HAP-1 (cell line): ENCODE results near the gene ST6GALNAC2.
"Not testable (repeated sequence)": the region's sequence is repeated elsewhere in the genome, so short reads cannot be mapped to it uniquely, and the experiment has no call there.

Source experiments
- DNase-seq, 2 experiments: peaks; one replicate each; pipeline ENCODE4 v3.0.0-alpha.2; 2016 to 2020; ENCODE audit warnings: low spot score in 2 of 2
- H3K27me3 ChIP-seq: fragments of 250-450 bp; sonication (Bioruptor Pico); 2 replicates; pipeline ENCODE4 v1.5.1; 2020; ENCODE audit warnings: low read depth, mild to moderate bottlenecking, moderate library complexity
- H3K36me3 ChIP-seq: fragments of 250-450 bp; sonication (Bioruptor Pico); replicated peaks from 2 replicates; pipeline ENCODE4 v1.5.1; 2020; ENCODE audit warnings: mild to moderate bottlenecking
- H3K4me1 ChIP-seq: fragments of 250-450 bp; sonication (Bioruptor Pico); 2 replicates; pipeline ENCODE4 v1.5.1; 2020; ENCODE audit warnings: mild to moderate bottlenecking
- H3K4me3 ChIP-seq: fragments of 250-450 bp; sonication (Bioruptor Pico); 2 replicates; pipeline ENCODE4 v1.5.1; 2020; ENCODE audit warnings: mild to moderate bottlenecking, moderate library complexity
- H3K9me3 ChIP-seq: fragments of 250-450 bp; sonication (Bioruptor Pico); 2 replicates; pipeline ENCODE4 v1.5.1; 2020; ENCODE audit warnings: mild to moderate bottlenecking, moderate library complexity
- in situ Hi-C: fragments of 300-500 bp; cut with MboI; formaldehyde crosslinking; loops from 3 replicates; pipeline ENCODE4 v1.14.3; 2020; ENCODE audit warnings: low sequenced_read_pairs, inconsistent platforms, mixed read lengths

The ST6GALNAC2 gene

DNA sequence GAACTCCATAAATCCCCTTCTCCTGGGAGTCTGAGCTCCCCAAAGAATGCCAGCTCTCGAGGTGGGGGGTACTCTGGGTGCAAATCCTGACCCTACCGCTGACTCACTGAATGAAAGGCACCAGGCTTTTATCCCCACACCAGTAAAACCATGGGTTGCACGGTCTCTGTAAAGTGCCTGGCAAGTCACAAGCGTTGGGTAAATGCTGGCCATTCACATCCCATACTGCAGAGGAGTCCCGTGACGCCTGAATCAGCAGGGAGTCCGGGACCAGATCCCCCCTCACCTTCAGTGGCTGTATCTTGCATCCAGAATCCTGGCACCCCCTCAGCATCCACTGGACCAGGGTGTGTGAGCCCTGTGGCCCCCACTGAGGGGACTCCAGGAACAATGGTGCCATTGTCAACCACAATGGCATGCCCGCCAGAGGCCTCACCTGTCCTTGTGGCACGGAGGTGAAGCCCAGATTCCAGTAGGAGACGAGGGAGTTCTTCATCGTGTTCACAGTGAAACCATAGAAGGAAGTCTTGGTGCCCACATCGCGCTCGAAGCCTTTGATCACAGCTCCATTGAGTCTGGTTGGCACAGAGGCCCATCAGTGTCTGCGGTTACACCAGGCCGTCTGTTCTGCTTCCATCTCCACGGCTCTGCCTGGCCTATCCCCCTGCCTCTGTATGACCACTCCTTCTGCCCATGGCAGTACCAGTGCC, 13.3 kb downstream of the ST6GALNAC2 start:
- H3K4me3 ChIP-seq = no peak overlapping the region
- no peaks in the 10 kb centered on the region for H3K27me3 ChIP-seq
- H3K4me1 ChIP-seq = no peaks in the 10 kb centered on the region
- H3K36me3 ChIP-seq = no peaks in the 10 kb centered on the region
- no peaks in the 10 kb centered on the region for H3K9me3 ChIP-seq
- DNase-seq = no peak
- in situ Hi-C loops = no loop called here

DNA sequence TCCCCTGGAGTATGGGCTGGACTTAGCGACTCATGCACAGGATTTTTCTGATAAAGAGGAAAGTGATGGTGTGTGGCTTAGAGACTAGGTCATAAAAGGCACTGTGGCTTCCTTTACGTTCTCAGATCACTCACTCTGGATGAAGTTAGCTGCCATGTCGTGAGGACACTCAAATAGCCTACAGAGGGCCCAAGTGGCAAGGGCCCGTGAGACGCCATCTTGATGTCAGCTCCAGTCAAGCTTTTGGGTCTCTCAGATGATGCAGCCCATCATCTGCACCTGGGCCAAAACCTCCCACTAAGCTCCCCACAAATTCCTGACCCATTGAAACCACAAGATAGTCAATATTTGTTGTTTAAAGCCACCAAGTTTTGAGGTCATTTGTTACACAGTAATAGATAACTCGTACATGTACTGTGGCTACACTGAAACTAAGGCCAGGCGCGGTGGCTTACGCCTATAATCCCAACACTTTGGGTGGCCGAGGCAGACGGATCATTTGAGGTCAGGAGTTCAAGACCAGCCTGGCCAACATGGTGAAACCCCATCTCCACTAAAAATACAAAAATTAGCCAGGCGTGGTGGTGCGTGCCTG, 14.7 kb downstream of the ST6GALNAC2 start:
- H3K36me3 ChIP-seq = peaks cover 4% of the 10 kb centered on the region
- no peaks in the 10 kb centered on the region for H3K9me3 ChIP-seq
- H3K4me3 ChIP-seq = no peak overlapping the region
- H3K4me1 ChIP-seq = no peaks in the 10 kb centered on the region
- no peaks in the 10 kb centered on the region for H3K27me3 ChIP-seq
- in situ Hi-C loops = no loop called here
- DNase-seq = no peak

DNA sequence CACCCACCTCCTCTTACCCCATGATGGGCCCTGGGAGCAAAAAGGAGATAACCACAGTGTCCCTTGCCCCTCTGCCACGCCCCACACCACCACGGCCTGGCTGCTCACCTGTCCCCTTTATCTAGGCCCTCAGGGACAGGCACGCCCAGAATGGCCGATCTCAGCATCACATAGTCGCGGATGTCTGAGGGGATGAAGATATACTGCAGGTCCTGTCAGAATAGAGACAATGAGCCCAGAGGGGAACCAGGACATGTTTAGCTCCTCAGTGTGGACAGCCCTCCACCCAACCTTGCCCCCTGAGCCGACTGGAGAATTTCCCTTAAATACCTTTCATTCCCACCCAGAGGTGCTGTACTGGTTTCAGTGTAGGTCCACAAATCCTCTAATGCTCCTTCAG, 15.2 kb downstream of the ST6GALNAC2 start:
- in situ Hi-C loops = no loop called here
- Histone ChIP-seq H3K4me1 (no peaks in the 10 kb centered on the region), H3K36me3 (peaks cover 9% of the 10 kb centered on the region)

DNA sequence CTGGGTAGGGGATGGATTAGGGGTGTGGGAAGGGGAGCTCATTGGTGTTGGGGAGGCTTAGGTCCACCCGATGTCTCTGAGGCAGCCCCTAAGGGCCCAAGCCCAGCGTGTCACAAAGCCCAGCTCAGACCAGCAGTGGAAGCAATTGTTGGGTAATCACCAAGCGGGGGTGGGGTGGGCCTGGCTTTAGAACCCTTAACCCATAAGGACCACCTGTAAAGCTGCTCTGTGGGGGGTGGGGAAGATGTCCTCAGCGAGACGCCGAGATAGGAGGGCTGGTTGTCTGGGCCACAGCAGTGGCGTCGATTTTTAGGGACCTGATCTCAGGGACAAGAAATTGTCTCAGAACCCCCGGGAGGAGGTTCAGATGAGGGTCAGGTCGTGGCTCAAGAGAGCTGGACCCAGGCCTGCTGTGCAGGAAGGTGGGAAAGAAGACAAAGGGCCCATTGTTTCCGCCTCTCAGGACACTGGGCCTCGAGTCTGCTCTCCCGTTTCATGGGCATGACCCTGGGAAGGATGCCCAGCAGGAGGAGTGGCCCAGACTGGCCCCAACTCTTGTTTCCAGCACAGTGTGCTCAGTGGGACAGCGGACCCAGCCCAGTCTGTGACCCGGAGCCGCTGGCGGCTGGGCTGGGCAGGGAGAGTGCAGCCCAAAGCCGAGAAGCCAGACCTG, 15.9 kb downstream of the ST6GALNAC2 start:
- no peak for DNase-seq
- no peak overlapping the region for H3K4me3 ChIP-seq
- peaks cover 15% of the 10 kb centered on the region for H3K36me3 ChIP-seq
- no peaks in the 10 kb centered on the region for H3K9me3 ChIP-seq
- no peaks in the 10 kb centered on the region for H3K27me3 ChIP-seq
- no peaks in the 10 kb centered on the region for H3K4me1 ChIP-seq
- in situ Hi-C loops = no loop called here

More for the DNA sequence above, 15.2 kb downstream of the ST6GALNAC2 start:
- H3K9me3 ChIP-seq = no peaks in the 10 kb centered on the region
- no peak for DNase-seq
- H3K27me3 ChIP-seq = no peaks in the 10 kb centered on the region
- no peak overlapping the region for H3K4me3 ChIP-seq

DNA sequence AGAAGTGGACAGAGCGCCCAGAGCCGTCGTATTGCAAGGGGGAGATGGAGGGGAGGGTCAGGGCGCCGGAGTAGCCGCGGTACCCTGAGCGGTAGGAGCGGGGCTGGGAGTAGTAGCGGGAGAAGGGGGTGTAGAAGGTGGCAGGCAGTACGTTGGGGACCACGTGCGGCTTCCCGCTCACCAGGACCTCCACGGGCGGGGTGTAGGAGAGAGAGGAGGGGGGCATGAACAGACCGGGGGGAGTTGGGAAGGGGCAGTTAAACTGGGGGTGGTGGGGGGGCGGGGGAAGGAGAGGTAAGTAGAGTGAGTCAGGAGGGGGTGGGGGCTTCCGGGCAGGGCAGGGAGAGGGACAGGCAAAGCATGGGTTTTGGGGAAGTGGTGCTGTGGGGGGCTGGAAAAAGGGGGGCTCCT, 16.8 kb downstream of the ST6GALNAC2 start:
- no peak overlapping the region for H3K4me3 ChIP-seq
- H3K36me3 ChIP-seq = peaks cover 17% of the 10 kb centered on the region
- no peaks in the 10 kb centered on the region for H3K9me3 ChIP-seq
- in situ Hi-C loops = no loop called here
- no peak for DNase-seq
- no peaks in the 10 kb centered on the region for H3K4me1 ChIP-seq
- no peaks in the 10 kb centered on the region for H3K27me3 ChIP-seq

DNA sequence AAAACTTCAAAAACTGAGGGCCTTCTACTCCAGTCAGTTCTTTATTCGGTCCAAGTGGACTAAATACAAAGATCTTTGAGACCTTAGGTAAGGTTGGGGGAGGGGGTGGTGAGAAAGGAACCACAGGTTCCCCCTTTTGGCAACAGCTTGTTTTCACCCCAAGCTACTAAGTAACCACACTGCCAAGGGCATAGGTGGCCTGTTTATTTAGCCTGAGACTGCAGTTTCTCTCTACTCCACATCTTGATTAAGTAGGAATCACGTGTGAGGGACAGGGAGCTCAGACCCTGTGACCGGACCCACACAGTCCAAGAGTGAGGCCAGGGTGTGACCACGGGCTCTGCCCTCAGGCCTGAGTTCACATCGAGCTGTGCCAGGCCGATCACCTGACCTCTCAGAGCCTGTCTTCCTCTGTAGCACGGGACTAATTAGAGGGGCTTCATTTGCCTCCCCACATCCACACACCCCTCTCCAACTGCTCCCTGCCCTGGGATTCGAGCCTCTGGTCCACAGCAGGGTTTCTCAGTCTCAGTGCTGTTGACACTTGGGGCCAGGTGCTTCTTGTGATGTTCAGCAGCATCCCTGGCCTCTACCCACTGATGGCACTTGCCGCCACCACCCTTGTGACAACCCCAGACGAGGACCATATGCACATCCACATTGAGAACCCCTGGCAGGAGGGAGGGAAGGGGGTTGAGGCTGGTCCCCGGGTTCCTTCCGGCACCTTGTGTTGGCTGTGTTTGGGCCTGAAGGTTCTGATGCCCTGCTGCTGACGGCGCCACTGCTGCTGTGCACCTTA, 17.8 kb downstream of the ST6GALNAC2 start:
- H3K4me1 ChIP-seq = no peaks in the 10 kb centered on the region
- DNase-seq = no peak
- peaks cover 25% of the 10 kb centered on the region for H3K36me3 ChIP-seq
- H3K27me3 ChIP-seq = no peaks in the 10 kb centered on the region
- no peaks in the 10 kb centered on the region for H3K9me3 ChIP-seq
- in situ Hi-C loops = no loop called here
- no peak overlapping the region for H3K4me3 ChIP-seq

DNA sequence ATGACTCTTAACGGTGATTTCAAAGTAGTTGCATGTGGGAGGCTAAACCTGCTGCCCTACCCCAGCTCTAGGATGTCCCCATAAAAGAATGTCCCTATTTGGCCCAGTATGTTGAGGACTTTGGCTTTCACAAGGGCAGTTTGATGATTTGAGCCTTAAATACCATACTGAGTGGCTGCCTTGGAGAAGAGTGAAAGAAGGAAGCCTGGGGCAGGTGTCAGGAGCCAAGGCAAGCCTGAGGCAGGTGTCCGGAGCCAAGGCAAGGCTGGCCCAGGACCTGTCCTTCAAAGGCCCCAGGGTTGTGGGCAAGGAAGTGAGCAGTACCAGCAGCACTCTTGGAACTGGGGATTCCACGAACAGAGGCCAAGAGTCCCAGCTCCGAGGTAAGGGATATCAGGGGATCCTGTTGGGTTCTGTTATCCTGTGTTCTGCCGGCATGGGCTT, 18.6 kb downstream of the ST6GALNAC2 start:
- H3K27me3 ChIP-seq = no peaks in the 10 kb centered on the region
- no peak overlapping the region for H3K4me3 ChIP-seq
- peaks cover 32% of the 10 kb centered on the region for H3K36me3 ChIP-seq
- H3K9me3 ChIP-seq = no peaks in the 10 kb centered on the region
- DNase-seq = no peak
- no peaks in the 10 kb centered on the region for H3K4me1 ChIP-seq
- in situ Hi-C loops = no loop called here

DNA sequence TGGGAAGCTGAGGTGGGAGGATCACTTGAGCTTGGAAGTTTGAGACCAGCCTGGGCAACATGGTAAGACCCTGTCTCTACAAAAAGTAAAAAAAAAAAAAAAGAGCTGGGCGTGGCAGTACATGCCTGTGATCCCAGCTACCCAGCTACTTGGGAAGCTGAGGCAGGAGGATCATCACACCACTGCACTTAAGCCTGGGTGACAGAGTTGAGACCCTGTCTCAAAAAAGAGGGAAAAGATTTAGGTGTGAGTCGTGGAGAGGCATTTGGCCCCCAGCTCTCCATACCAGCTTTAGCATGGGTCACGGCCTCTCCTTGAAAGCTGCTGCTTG, 19.1 kb downstream of the ST6GALNAC2 start:
- H3K4me1 ChIP-seq = peaks cover 3% of the 10 kb centered on the region; the same call in 1 of the 2 replicates
- H3K36me3 ChIP-seq = peaks cover 36% of the 10 kb centered on the region
- no peak overlapping the region for H3K4me3 ChIP-seq
- in situ Hi-C loops = no loop called here
- no peak for DNase-seq
- H3K27me3 ChIP-seq = no peaks in the 10 kb centered on the region
- H3K9me3 ChIP-seq = no peaks in the 10 kb centered on the region

DNA sequence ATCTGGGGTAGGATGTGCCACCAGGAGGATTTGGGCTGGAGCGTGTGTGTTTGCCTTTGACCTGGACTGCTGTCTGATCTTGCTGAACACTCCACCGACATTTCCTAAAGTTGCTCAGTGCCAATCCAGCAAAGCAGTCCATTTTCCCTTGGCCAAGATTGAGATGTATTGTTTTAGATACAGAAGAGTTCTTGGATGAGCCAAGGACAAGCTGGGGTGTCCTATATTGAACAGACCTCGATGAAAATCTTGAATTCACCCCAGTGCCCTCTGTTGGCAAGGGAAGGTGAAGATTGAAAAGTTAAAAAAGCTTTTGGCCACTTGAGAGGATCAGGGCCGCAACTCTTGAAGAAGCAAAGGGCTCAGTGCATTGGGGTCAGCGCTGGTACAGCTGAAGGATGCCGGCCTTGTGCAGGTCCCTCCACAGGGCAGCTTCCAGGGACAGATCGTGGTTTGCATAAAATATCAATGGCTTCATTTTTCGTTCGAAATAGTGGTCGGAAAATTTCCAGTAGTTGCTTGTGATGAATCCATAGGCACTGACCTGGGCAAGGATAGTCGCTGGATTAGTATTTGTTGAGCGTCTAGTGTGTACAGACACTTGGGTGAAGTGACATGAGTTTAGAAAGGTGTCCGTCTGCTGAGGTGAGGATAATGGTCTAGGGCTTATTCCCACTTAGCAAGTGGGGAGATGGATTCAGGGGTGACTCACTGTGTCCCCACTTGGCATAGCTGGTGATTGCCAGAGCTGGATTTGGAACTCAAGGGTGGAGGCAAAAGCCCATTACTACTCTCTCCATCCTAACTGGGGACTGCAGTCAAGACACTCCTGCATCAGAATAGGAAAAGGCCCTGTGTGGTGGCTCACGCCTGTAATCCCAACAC, 19.7 kb downstream of the ST6GALNAC2 start:
- H3K36me3 ChIP-seq = peaks cover 42% of the 10 kb centered on the region
- H3K4me3 ChIP-seq = no peak overlapping the region
- in situ Hi-C loops = no loop called here
- no peak for DNase-seq
- no peaks in the 10 kb centered on the region for H3K27me3 ChIP-seq
- no peaks in the 10 kb centered on the region for H3K9me3 ChIP-seq
- H3K4me1 ChIP-seq = peaks cover 9% of the 10 kb centered on the region; the same call in 1 of the 2 replicates

DNA sequence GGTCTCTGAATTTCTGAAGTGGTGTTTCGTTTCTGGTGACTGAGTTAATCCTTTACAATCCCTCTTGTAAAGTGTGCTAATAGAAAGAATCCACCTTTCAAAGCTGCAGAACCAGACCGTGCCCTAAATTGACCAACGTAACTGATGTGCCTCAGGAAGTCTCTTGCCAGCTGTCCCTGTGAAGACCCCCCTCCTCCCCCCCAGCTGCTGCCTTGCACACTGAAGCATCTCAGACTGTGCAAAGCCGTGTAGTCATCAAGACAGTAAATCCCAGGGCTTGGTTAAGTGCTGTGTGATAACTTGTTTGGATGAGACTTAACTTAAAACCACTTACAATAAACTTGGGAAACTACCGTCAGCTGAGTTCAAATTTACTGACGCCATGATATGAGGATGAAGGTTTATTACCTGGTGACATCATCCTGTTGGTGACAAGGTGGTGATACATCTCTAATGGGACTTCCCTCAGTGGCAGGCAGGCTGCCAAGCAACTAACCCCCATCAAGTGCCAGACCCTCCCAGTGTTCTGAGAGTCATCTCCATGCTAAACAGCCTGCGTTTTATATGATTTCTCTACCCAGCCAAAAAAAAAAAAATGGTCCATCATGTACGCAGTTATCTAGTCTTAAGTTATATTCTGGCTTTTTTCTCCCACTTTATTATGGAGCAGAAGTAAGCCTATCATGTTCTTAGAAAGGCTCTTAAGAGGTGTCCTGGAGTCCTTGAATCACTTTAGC, 20.5 kb downstream of the ST6GALNAC2 start:
- H3K4me3 ChIP-seq, DNase-seq, H3K9me3 ChIP-seq, in situ Hi-C loops, H3K27me3 ChIP-seq: not testable (repeated sequence)
- Histone ChIP-seq H3K36me3 (peaks cover 50% of the 10 kb centered on the region), H3K4me1 (peaks cover 17% of the 10 kb centered on the region)

DNA sequence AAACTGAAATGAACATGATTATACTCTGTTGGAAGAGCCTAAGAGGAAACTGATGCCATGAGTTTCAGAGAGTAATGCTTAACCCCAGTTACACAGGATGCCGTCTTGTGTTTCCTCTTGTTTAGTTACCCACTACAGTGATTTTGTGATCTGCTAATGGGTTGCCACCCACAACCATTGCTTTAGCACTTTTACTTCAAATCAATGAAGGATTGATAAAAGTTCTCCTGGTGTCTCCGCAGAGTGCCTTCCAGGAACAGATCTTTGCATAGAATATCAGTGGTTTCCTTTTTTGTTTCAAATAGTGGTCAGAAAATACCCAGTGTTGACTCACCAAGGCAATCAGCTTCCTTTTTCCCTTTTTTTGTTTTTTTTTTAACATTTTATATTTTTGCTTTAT, 22.3 kb downstream of the ST6GALNAC2 start:
- H3K4me3 ChIP-seq, H3K27me3 ChIP-seq, in situ Hi-C loops, H3K9me3 ChIP-seq, DNase-seq: not testable (repeated sequence)
- Histone ChIP-seq H3K4me1 (peaks cover 23% of the 10 kb centered on the region), H3K36me3 (peaks cover 68% of the 10 kb centered on the region)

DNA sequence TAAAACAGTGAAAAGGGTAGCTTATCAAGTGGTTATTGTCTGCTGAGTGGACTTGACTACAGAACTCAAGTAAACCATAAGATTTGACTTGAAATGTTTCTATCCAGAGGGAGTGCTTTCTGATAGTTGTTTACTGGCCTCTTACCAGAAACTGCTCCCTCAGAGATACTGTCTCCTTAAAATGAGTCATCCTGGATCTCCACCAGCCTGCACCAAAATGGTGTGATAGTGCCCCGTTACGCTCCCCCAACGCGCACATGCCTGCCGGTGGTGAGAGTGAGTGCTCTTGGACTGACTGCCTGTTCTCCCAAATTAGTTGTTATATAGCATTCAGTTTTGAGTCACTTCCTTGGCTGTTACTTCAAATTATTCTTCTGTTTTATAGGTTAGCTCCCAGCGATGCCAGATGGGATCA, 22.9 kb downstream of the ST6GALNAC2 start:
- H3K27me3 ChIP-seq = no peaks in the 10 kb centered on the region
- H3K4me1 ChIP-seq = peaks cover 23% of the 10 kb centered on the region
- H3K36me3 ChIP-seq = peaks cover 74% of the 10 kb centered on the region
- no peaks in the 10 kb centered on the region for H3K9me3 ChIP-seq
- DNase-seq = no peak
- H3K4me3 ChIP-seq = no peak overlapping the region
- in situ Hi-C loops = no loop called here
